ENCODE results near the gene LRP1B. TPM values are rescaled to one million over a fixed set of nuclear protein-coding genes. Genes with fewer than 3 reads are reported as not detected.

LRP1B gene
- total RNA-seq, 6 experiments from 2014 or later, result 0.06 to 1.7 (median 0.15) TPM; not detected in 1

- Histone ChIP-seq H3K36me3 (no peaks in the 10 kb centered on the region), H3K27ac (no peak overlapping the region), H3K4me1 (peaks cover 0 to 9% (median 2%) of the 10 kb centered on the region in 4 donors), H3K9me3 (no peaks in the 10 kb centered on the region), H3K27me3 (peaks cover 0 to 4% of the 10 kb centered on the region in 2 donors), H3K4me3 (no peak overlapping the region)
- intact Hi-C loops (cut with DNase I), result no loop called here
- TF ChIP-seq CTCF (IDR thresholded peaks at IDR 0.05), result no peak
- TF ChIP-seq POLR2A (IDR thresholded peaks at IDR 0.05), result no peak
- 62% methylated on average over 1 of the region's 1 CpG for WGBS (ENCODE audit: insufficient coverage, low coverage, low lambda C conversion rate, missing lambda C conversion rate)
- ATAC-seq (no peak), DNase-seq (no peak)
These were observed 89.7 kb downstream of the LRP1B start for GRCh38 chr2:142041105-142041504.

- WGBS (ENCODE audit: insufficient coverage, low coverage, low lambda C conversion rate, missing lambda C conversion rate), result 31% methylated on average over 1 of the region's 1 CpG
- Histone ChIP-seq H3K9me3 (no peaks in the 10 kb centered on the region), H3K27ac (no peak overlapping the region), H3K27me3 (peaks cover 0 to 4% of the 10 kb centered on the region in 2 donors), H3K4me3 (no peak overlapping the region), H3K36me3 (no peaks in the 10 kb centered on the region), H3K4me1 (peaks cover 0 to 9% (median 2%) of the 10 kb centered on the region in 4 donors)
- DNase-seq (no peak), ATAC-seq (no peak)
- TF ChIP-seq POLR2A (IDR thresholded peaks at IDR 0.05) (no peak), CTCF (IDR thresholded peaks at IDR 0.05) (no peak)
- intact Hi-C loops (cut with DNase I), result no loop called here
These were observed 90.3 kb downstream of the LRP1B start for GRCh38 chr2:142040556-142040955.

- Histone ChIP-seq H3K4me3 (no peak overlapping the region), H3K27me3 (peaks cover 0 to 4% of the 10 kb centered on the region in 2 donors), H3K9me3 (no peaks in the 10 kb centered on the region), H3K36me3 (no peaks in the 10 kb centered on the region), H3K27ac (no peak overlapping the region), H3K4me1 (peaks cover 0 to 5% (median 0%) of the 10 kb centered on the region in 4 donors)
- no peak for TF ChIP-seq CTCF (IDR thresholded peaks at IDR 0.05)
- no peak for TF ChIP-seq POLR2A (IDR thresholded peaks at IDR 0.05)
- intact Hi-C loops (cut with DNase I), result no loop called here
- ATAC-seq, result no peak
- 69% methylated on average over 1 of the region's 1 CpG for WGBS (ENCODE audit: insufficient coverage, low coverage, low lambda C conversion rate, missing lambda C conversion rate)
- no peak for DNase-seq
These were observed 92.0 kb downstream of the LRP1B start for GRCh38 chr2:142038826-142039225.

GRCh38 chr2:142037744-142038143 is 93.1 kb downstream of the LRP1B start:
- TF ChIP-seq POLR2A (IDR thresholded peaks at IDR 0.05) (no peak), CTCF (IDR thresholded peaks at IDR 0.05) (no peak)
- ATAC-seq (no peak), DNase-seq (no peak)
- H3K4me3 ChIP-seq, result no peak overlapping the region
- no peak overlapping the region for H3K27ac ChIP-seq
- no peaks in the 10 kb centered on the region for H3K36me3 ChIP-seq
- peaks cover 0 to 4% of the 10 kb centered on the region in 2 donors for H3K27me3 ChIP-seq
- H3K4me1 ChIP-seq, result no peaks in the 10 kb centered on the region
- WGBS (ENCODE audit: insufficient coverage, low coverage, low lambda C conversion rate, missing lambda C conversion rate), result 10% methylated on average over 3 of the region's 3 CpGs
- intact Hi-C loops (cut with DNase I), result no loop called here
- no peaks in the 10 kb centered on the region for H3K9me3 ChIP-seq

GRCh38 chr2:142037066-142037465 is 93.8 kb downstream of the LRP1B start:
- intact Hi-C loops (cut with DNase I), result no loop called here
- H3K9me3 ChIP-seq, result no peaks in the 10 kb centered on the region
- no peak overlapping the region for H3K27ac ChIP-seq
- DNase-seq (no peak), ATAC-seq (no peak)
- peaks cover 0 to 4% of the 10 kb centered on the region in 2 donors for H3K27me3 ChIP-seq
- WGBS (ENCODE audit: insufficient coverage, low coverage, low lambda C conversion rate, missing lambda C conversion rate), result 18% methylated on average over 3 of the region's 3 CpGs
- TF ChIP-seq POLR2A (IDR thresholded peaks at IDR 0.05), result no peak
- TF ChIP-seq CTCF (IDR thresholded peaks at IDR 0.05), result no peak
- no peak overlapping the region for H3K4me3 ChIP-seq
- H3K4me1 ChIP-seq, result no peaks in the 10 kb centered on the region
- H3K36me3 ChIP-seq, result no peaks in the 10 kb centered on the region

Data from right lobe of liver (tissue), 6 donors.